HG03039 (cell line): ENCODE measurements around the gene NPFF.
"Not testable (repeated sequence)": the region's sequence is repeated elsewhere in the genome, so short reads cannot be mapped to it uniquely, and the experiment has no call there.

Experiments
- ATAC-seq: cut with Tn5 transposase; IDR thresholded peaks from one replicate; pipeline ENCODE4 v1.9.1; 2021; ENCODE audit warnings: mild to moderate bottlenecking, moderate library complexity; ENCODE audit not compliant: unreplicated experiment

The NPFF gene

DNA sequence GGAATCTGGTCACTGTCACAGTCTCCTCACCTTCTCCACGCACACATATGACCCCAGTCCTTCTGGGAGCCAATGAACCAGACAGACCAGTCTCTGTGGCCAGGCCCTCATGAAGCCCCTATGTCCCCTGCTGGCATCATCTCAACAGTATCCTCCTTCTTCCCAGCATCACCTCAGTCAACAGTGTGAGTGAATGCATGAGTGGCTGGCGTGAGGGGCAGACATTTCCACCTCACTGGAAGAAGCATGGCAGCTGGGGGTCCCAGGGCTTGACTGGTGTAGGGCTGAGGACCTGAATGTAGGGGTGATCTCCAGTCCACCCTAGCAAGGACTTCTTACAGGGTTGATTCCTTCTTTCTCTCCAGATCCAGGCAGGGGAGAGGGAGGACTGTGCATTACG is 9.8 kb downstream of the NPFF start:
- no peak for ATAC-seq

DNA sequence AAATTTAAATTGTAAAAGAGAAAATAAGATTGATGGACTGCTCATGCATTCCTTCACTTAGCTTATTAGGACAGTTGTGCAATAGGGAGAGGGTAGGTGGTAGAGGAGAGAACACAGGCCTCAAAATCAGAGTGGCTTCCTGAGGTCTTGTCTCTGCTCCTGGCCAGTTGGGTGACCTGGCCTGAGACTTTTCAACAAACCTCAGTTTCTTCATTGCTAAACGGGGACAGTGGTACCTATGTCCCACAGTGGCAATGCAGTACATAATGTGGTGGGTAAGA is 10.6 kb downstream of the NPFF start:
- no peak for ATAC-seq

DNA sequence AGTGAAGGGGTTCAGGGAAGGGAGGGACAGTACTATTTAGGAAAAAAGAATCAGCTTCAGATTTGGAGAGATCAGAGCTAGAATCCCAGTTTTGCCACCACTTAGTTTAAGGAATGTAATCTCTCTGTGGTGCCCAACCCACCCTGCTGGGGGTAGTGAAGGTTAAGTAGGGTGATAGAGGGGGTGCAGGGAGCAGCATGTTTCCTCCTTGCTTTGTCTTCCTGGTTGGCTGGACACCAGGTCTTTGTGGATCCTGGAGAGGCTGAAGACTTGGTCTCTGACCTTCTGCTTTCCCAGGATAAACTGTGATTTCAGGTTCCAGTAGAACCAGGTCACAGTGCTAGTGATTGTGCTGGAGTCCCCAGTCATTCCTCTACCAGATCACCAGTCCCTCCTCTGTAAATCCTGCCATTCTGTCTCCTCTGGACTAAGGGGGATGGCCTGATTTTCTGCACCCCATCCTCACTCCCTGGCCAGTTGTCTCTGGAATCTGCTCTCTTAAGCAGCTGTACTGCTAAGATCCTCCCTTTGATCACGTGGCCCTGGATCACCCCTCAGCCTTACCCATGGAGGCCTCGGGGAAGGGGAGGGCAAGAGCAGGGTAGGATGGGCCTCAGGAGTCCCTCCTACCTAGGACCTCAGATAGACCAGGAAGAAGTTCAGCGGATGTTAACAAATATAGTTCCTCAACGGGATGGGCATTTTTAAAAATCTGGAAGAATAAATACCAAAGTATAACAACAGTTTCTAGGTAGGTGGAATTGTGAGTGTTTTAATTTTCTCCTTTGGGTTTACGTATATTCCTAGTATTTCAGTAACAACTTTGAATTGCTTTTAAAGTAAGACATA is 11.2 kb downstream of the NPFF start:
- ATAC-seq: no peak

DNA sequence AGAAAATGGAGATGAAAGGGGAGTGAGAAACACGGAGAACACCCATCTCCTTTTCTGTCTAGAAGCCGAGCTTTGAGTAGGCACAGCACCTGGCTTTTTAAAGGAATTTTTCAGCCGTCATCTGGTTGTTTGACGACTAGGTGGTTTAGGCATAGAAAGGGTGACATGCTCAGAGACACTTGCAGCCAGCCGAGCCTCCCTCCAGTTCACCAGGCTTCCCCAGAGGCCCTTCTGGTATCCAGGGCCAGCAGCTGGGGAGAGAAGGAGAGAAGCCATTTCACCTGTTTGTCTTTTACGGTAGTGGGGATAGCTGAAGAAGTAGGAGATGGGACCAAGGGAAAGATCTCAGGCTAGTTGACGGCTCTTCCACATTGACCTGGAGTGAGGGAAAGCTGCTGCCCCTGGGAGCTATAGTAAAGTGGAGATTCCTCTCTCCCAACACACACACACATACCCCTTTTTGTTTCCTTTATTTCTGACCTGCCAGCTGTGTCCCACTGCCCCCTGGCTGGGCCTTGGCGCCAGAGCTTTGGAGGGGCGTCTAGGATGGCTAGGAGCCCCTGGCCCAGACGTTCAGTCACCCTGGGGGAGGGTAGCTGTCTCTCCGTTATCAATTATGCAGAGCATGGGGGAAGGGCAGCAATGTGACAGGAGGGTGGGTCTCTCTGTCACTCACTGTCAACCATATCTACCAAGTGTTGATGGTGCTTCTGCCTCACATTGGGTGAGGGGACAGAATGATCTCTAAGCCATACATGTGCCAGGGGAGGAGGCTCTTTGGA is 13.5 kb downstream of the NPFF start:
- ATAC-seq: no peak

DNA sequence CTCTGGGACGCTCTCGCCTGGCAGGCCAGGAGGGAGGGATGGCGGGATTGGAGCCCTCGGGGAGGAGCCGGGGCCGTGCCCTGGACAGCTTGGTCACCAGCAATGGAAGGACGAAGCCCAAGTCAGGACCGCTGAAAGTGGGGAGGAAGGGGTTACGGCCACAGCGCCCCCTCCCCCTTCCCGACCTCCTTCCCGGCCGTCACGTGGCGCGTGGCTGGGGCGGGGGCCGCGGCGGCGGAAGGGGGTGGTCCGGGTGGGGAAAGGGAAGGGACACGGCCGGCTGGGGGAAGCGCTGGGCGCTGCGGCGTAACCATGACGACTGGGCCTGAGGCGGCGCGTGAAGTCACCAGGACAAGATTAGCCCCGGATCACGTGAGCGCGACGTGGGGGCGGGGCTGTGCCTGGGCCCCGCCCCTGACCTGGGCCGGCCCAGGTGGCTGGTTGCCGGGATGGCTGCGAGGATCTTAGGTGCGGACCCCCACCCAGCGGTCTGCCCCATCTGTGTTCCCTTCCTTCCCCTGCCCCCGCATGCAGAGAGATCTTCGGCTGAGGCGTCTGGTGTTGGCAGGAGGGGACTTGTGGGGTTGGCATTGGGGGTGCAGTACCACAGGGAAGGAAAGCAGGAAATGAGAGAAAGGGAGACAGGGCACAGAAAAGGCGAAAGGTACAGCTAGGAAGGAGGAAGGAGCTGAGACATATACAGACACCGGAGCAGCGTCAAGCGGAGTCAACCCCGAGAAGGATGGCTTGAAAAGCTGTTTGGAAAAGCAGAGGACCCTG is 14.3 kb downstream of the NPFF start:
- ATAC-seq: peak; percentile 92

DNA sequence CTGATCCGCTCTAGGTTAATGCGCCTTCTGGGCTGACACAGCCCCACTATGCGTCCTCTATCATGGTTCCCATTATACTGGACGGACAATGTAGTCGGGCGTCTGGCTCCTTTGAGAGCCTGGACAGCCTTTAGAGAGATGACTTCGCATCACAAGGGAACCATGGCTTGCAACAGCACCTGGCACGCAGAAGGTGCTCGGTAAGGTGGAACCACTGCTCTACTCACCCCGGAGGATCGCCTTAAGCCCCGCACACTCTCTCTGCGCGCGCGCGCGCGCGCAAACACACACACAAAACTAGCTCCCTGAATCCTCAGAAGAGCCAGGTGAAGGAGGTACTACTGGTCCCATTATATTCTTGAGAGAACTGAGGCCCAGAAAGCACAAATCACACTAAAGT is 15.1 kb downstream of the NPFF start:
- no peak for ATAC-seq

DNA sequence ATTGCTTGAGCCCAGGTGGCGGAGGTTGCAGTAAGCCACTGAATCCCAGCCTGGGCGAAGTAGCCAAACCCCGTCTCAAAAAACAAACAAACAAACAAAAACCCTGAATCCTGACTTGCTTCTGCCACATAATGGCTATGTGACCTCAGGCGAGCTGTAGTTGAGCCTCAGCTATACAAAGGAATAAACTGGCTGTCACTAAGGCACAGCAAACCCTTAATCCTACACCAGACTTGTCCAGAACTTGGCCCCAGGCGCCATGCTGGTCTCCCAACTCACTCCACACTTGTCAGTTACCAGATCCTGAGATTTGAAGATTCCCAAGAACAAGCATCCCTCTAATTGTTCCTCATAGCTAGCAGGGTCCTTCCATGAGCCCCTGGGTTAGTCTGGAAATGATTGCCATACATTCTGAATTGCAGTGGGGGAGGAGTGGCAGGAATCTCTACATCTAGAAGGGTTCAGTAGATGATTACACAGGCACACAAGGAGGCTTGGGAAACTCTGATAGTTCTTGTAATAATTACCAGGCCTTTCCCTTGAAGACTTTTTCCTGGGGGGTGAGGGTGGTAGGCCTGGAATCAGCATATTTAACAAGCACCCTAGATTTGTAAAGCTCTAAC is 17.9 kb downstream of the NPFF start:
- ATAC-seq: no peak

DNA sequence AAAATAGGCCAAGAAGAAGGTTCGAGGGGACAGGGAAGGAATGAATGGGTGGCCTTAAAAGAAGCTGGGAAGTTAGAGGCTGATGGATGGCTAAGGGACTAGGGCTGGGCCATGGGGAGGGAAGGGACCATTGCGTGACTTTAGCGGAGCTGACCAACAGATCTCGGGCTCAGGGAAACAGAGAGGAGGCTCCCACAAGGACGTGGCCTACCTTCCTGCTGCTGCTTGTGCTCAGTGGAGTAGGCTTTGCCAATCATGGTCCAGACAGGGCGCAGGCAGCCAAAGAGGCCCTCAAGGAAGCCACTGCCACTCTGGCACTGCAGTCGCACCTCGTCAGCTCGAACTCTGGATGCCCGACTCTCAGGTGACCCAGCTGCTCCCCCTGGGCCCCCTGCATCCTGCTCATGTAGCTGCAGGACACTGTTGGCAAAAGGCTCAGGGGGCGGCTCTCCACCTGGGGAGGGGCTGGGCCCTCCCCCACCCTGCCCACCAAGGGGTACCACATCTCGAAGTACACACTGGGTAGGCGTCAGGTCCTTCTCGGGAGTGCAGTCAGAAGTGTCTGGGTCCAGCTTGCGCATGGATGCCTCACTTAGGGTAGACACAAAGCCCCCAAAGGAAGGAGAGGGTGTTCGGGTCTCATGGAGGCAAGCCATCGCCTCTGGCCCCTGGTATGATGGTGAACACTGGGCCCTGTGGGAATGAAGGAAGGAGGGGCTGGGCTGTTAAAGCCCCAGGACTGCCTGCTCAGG is 20.4 kb downstream of the NPFF start:
- no peak for ATAC-seq

DNA sequence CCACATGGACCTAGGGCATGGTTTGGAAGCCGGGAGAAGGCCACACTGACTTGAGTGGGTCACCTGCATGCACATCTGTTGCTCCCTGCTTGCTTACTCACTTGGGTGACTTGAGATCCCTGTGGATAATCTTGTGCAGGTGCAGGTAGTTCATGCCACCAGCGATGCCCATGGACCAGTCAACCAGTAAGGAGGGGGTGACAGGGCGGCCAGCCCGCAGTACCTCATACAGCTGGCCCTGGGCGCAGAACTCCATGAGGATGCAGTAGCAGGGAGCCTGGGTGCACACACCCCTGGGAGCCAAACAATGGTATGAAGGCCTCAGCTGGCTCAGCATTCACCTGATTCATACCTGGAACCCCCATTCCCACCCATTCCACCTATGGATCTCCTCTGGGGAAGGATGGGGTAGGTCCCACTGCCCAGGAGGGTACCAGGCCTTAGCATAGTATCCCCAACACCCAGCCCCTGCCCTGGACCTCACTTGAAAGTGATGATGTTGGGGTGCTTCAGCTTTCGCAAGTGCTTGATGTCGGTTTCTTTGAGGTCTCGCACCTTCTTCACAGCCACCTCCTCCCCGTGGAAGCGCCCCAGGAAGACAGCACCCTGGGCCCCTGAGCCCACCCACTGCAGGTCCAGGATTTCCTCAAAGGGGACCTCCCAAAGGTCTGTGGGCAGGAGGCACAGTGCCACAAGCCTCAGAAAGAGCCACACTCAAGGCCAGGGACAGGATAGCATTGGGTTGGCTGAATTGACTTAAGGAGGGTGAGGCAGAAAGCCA is 21.1 kb downstream of the NPFF start:
- ATAC-seq: no peak

DNA sequence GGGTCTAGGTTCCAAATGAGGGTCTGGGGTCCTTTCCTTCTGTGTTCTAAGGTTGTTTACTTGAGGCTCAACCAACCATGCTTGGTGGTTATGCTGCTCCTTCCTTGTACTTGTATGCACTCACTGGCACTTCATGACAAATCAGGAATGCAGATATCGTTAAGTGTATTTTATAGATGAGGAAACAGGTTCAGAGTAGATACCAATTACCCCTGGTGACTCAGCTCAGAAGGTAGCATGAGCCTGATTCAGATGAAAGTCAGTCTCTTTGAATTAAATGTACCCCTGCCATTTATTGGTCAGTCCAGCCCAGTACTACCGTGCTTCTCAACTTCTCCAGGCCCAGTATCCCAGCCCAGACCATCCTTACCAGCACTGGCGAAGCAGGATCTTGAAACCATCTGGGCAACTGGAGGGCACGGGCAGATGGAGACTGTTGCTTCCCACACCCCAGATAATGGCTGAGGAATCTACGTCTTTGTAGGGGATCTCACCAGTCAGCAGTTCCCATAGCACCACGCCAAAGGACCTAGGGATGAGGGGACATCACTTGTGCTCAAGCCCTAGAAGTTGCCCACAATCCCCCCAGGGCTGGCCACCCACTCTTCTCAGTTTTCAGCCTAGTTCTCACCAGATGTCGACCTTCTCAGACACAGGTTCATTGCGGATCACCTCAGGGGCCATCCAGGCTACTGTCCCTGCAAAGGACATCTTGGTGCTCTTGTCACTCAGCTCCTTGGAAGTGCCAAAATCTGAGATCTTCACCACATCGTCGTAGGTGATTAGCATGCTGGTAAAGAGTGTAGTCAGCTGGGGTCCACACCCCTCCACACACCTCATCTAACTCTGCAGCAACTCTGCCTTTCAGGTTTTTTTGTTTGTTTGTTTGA is 22.4 kb downstream of the NPFF start:
- ATAC-seq: no peak

DNA sequence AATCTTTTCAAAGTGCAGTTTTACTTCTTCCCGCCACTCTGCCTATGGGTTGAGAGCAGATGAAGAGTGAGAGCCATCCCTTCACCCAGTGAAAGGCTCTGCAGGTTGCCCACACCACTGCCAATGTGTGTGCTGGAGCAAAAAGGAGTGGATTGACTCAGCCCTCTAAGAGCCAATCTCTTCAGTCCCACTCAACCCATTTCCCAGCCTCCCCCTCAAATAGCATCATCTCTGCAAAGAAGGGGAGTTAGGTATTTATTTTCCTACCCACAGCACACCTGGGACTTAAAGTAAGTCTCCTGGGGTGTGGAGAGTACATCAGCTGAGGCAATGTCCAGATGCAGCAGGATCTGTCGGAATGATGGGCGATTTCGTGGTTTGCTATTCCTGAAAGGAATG is 23.3 kb downstream of the NPFF start:
- ATAC-seq: no peak

DNA sequence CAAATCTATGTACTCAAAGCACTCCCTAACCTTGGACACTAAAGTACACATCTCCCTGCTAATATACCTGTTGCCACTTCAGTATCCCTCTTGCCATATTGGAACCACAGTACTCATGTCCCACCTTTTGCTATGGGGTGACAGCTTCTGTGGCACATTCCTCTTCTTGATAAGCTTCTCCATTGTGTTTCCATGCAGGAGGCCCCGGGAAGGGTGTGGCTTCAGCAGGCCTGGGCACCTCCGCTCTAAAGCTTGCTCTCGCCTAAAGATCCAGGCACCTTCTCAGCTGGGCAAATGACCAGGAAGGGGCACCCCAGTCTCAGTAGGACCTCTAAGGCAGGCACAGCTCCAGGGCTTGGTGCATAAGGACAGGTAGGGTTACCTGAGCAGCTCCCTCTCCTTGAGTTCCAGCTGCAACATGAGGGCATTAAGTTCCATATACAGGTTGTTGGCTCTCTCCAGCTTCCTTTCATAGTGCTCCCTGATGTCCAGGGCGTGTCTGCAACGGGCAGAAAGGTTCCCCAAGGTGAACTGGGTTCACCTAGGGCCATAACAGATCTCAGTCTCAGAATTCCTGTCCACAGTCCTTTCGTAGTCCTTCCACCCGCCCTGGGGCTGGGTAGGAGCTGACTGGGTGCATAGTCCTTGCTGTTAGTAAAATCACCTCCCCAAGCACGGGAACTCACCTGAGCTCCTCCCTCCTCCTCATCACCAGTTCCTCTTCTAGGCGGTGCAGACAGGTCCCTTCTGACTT is 23.9 kb downstream of the NPFF start:
- no peak for ATAC-seq

DNA sequence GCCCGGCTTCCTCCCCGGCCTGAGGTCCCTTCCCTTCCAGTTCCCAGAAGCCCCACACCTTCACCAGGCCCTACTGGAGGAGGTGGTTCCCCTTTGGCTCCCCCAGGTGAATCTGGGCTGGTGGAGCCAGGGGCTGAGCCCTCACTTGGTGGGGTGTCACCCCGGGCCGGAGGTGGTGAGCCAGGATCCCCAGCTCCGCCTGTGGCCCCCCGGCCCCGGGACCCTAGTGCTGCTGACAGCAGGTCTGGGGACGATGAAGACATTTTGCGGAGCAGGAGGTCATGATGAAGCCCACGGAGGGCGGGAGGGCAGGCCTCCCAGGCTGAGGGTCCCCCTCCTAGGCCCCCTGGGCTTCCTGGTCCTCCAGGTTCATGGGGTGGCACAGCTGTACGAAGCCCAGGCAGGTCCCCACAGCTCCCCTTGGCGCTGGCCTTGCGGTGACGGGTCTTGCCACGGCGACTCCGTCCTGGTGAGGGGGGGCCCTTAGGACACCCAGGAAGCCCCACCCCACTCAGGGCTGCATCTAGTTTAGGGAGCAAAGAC is 24.6 kb downstream of the NPFF start:
- no peak for ATAC-seq

DNA sequence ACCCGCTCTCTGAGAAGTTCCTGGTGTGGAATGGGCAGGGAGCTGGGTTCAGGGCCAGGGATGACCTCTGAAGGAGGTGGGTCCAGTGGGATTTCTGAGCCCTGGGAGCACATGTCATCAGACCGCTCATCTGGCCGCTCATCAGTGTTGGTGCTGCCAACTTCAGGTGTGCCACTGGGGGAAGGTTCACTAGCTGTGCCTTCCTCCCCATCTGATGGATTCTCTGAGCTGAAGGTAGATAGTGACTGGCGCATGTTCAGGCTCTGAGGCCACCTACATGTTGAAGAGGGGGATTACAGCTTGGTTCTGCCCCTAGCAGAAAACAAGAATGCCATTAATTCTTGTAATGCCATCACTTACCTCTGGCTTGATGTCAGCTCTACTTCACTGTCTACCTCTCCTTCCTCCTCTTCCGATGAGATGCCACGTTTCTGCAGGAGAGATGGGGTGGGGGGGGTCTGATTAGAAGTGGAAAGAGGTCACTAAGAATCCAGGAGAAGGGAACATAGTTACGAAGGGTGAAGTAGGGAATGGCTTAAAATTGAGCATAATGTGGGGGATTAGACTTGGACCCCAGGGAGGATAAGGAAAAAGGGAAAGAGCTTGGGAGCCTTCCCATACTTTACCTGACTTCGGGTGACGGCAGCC is 25.2 kb downstream of the NPFF start:
- no peak for ATAC-seq

DNA sequence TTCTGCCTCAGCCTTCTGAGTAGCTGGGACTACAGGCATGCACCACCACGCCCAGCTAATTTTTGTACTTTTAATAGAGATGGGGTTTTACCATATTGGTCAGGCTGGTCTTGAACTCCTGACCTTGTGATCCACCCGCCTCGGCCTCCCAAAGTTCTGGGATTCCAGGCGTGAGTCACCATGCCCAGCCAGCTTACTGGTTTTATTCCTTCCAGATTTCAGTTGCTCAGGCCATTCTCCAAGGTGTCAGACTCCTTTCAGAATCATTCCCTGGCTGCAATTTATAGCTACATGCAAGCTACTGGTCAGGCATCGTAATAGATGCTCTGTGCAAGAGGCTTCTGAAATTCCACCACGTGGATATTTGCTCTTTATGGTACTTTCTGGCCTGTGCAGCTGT is 25.8 kb downstream of the NPFF start:
- not testable (repeated sequence) for ATAC-seq

DNA sequence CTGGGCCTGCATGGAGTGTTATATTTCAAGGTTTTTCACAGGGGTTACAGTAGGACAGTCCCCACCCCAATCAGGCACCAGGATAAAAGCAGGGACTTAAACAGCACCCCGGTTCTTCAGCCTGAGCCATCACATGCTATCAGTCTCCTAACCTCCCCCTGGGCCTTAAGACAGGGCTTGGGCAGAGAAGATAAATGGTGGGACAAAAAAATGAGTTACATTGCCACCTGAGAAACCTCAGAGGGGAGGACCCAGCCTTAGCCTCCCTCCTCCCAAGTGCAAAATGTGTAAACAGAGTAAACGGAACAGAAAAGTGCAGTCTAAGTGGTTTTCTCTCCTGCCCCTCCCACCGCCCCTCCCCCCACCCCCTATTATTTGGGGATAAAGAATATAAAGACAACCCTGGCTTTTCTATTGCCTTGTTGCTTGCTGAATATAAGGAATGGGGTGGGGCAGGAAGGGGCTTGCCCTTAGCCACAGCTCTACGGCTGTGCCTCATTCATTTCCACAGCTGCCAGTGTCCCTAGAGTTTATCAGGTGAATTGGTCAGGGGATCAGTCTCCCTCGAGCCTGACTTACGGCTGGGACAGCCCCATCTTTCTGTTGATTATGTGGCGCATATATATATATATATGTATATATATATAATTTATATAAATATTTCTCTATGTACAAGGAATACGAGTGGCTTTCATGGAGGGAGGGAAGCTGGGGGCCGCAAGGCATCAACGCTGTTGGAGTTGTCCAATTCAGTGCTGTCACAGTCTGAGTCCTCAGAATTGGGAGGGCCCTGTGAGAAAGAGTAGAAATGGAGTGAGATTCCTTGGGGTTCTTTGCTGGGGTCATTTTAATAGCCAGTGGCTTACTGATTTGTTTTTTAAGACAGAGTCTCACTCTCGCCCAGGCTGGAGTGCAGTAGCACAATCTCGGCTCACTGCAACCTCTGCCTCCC is 26.5 kb downstream of the NPFF start:
- no peak for ATAC-seq
